GM19397 (cell line): ENCODE measurements around the gene FAM177B.
"Not testable (repeated sequence)": the region's sequence is repeated elsewhere in the genome, so short reads cannot be mapped to it uniquely, and the experiment has no call there.

Experiments used
- ATAC-seq: cut with Tn5 transposase; IDR thresholded peaks from one replicate; pipeline ENCODE4 v1.9.1; 2021; ENCODE audit warnings: mild to moderate bottlenecking, moderate library complexity; ENCODE audit not compliant: unreplicated experiment

The FAM177B gene

DNA sequence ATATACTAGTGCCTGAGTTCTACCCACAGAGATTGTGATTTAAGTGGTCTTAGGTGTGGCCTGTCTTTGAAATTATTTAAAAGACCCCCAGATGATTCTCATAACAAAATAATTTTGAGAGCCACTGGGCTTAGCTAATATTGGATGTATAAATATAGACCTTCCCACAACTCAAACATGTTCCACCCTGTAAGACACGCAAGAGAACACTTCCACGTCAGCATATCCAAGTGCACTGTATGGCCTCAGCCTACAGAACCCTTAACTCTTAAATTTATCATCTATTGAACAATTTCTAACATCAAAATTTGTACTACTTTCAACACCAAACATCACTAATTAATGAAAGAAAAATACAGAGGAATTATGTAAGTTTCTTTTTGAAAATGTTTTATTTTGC lies 2.5 kb downstream of the FAM177B start:
- ATAC-seq: no peak

DNA sequence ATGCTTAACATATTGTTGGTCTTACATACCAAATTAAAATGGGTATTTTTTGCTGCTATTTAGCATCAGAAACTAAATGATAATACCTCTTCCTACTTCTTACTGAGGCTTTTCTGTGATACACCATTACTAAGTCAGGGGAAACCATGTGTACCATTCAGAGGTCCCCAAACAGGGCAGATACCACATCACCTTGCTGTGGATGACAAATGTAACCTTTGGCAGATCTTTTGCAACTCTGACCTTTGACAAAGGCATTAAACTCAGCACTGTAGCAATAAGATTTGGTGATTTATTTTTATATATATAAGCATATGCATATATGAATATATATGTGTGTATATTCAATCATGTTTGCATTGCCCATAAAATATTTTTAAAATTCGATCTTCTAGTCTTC lies 2.9 kb downstream of the FAM177B start:
- ATAC-seq: no peak

DNA sequence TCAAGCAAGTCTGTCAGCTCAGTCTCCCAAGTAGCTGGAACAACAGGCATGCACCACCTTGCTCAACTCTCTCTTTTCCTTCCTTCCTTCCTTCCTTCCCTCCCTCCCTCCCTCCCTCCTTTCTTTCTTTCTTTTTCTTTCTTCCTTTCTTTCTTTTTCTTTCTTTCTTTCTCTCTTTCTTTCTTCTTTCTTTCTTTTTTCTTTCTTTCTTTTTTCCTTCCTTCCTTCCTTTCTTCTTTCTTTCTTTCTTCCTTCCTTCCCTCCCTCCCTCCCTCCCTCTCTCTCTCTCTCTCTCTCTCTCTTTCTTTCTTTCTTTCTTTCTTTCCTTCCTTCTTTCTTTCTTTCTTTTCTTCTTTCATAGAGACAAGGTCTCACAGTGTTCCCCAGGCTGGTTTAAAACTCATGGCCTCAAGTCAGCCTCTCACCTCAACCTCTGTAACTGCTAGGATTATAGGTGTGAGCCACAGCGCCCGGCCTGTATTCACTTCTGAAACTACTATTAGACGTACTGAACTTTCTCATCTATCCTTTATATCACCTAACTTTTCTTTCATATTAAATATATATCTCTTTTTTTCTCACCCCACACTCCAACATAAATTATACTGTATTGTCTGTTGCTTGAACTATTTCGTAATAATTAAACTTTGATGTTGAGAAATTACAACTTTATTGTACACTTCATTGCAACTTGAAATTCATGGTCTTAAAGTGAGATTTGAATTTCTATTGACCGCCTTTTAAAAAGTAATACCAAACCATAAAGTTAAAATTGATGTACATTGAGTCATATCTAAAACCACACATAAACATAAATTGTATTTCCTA lies 4.8 kb downstream of the FAM177B start:
- ATAC-seq: not testable (repeated sequence)

DNA sequence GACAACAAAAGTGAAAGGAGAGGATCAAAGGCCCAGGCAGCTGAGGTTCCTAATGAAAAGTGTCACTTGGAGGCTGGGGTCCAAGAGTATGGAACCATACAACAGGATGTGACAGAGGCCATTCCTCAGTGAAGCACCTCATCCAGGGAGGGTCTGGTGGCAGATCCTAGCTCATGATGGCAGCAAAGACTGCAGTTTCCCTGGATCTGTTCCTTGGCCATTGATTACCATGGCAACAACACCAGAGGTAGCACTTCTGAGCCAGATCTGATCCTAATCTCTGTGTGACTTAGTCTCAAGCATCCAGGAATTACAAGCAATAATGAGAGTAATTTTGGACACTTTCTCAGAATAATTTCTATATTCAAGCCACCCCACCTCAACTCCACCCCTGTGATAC lies 12.9 kb downstream of the FAM177B start:
- no peak for ATAC-seq

DNA sequence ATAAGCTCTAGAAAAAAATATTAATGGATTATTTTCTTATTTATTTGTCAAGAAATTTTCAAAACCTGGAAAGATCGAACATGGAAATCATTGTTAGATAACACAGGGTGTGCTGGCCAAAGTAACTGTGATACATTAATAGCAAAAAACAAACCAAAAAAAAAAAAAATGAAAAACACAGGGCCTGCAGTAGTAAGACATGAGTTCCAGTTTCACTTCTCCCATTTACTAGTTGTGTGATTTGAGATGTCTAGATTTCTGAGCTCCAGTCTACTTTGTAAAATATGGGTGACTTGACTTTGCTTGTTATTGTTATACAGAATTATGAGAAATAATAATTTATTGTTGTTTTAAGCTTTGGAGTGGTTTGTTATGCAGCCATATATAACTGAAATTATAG lies 13.6 kb downstream of the FAM177B start:
- no peak for ATAC-seq

DNA sequence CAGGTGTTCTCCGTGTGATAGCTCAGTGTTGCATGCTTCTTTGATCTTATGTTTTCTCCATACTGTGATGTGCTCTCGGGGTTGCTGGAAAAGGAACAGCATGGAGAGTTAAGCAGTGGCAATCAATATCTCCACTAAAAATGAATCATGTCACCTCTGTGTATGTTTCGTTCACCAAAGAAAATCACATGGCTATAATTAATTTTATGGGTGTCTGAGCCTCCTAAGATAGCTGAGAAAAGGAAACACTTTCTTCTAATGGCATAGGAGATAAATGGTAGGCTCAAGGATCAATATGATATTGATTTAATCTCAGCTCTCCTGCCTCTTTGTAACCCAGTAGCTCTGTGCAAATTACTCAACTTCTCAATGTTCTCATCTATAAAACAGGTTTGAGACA lies 14.3 kb downstream of the FAM177B start:
- no peak for ATAC-seq

DNA sequence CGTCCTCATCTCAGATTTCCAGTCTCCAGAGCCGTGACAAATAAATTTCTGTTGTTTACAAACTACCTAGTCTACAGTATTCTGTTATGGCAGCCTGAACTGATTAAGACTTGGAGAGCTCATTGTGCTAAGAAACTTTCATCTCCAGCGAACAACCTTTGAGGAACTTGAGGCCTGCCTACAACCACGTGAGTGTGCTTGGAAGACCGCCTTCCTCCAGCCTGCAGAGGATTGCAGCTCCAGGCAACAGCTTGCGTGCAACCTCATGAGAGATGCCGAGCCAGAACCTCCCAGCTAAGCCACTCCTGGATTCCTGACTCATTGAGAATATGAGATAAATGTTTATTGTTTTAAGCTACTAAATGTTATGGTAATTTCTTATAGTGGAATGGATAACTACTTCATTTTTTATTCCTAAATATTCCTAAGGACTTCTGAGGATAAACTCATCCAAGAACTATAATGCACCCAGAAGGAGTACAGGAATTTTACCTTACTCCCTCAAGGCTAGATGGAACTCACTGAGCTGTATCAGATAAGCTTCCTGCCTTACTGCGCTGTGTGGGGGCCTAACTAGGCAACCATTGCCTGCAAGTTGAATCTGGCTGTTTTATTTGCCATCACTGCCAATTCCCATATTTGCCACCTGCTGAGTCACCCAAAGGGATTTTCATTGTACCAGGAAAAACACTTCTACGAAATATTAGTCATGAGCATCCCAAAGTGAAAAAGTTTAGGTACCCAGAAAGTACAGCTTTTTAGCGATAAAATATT lies 17.6 kb downstream of the FAM177B start:
- no peak for ATAC-seq

DNA sequence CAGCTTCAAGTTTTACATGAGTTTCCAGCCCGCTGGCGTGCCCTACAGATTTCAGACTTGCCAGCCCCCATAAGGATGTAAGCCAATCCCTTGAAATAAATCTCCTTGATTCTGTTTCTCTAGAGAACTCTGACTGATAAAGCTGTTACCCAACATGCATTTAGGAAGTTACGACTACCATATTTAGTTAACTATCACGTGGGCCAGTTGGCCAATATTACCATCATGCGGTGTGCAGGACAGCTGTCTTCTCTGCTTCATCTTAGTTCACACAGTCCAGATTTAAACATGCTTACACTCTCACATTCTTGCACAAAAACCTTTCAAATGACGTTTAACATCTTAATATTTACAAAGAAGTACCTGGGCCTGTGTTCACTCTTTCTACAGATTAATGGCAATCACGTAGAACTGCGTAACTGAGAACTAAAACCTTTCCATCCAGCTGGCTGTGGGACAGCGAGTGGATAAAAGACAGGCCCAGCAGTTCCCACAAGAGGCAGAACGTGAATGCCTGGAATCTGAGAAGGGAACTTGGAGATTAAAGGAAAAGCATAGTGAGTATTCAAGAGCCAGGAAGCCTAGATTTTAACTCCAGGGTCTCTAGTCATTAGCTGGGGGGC lies 20.8 kb downstream of the FAM177B start:
- ATAC-seq: no peak

DNA sequence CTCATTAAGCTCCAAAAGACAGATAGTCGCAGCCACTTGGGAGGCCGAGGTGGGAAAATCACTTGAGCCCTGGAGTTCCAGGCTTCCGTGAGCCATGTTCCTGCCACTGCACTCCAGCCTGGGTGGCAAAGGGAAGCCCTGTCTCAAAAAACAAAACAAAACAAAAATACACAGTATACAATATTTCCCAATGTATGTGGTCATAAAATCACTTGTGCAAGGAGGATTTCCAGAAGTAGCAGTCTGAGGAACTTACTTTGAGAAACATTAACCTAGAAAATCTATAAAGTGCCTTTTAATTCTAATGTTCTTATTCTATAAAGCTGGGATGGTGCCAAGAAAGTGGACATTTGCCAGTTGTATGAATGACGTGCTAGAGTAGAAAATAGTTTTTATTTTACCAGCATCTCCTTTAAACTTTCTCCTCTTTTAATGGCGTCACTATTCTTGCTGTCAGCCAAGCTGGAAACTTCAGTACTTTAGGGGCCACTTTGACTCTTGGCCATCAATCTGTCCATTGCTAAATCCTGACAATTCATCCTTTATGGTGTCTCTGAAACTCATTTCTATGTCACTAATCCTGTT lies 22.5 kb downstream of the FAM177B start:
- ATAC-seq: no peak

DNA sequence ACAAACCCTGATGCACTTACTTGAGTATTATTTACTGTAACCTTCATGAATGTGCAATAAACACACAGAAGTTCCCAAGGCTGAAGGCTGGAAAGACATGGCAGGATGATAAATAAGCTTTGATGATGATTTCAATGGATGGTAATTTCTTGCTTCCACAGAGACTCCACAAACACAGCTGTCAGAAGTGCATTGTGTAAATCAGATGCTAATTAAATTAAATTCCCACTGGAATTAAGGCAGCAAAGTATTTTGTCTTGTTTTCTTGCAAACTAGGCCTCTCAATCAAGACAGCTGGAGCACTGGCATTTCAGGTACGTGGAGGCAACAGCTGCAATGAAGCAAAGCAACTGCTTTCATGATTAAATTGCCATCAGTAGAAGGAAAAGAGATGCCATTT lies 24.1 kb downstream of the FAM177B start:
- no peak for ATAC-seq

DNA sequence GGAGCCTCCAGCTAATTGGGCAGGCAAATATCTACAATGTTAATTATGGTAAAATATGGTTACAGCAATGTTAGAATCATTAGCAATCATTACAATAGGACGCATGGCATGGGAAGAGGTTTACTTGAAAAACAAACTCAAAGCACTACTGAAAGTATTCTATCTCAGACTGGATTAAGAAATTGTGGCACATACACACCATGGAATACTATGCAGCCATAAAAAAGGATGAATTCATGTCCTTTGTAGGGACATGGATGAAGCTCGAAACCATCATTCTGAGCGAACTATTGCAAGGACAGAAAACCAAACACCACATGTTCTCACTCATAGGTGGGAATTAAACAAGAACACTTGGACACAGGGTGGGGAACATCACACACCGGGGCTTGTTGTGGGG lies 25.2 kb downstream of the FAM177B start:
- not testable (repeated sequence) for ATAC-seq

DNA sequence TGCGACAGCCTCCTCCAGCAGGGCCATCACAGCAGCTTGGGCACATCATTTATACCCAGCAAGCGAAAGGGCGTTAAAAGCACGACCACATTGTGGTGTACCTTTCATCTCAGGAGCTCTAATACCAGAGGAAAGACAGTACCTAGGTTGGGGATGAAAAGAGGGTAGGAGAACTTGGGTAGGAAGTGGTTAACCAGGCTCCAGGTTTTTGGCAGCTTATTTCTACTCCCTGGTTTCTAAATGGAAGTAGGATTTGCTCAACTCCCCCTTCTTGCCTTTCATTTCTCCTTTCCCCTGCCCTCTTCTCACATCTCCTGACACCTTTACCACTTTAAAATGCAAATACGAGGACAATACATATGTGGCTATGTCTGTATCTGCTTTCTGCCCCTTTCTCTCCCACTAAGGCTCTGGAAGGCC lies 30.2 kb downstream of the FAM177B start:
- ATAC-seq: no peak

DNA sequence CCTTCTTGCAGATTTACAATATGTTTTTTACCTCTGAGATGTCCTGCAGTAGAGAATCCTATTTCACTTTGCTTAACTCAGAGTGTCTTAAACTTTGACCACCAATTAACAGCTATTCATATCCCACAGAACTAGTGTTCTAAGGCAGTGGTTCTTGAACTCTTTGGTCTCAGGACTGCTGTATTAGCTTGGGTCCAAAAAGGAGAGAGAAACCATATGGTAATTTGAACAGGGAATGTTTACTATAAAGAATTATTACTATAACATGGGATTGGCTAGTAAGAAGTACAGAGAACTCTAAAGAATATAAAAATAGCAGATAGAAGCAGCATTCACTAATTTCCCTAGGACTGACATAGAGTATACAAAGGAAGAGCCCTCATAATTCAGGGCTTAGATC lies 31.6 kb downstream of the FAM177B start:
- ATAC-seq: no peak

DNA sequence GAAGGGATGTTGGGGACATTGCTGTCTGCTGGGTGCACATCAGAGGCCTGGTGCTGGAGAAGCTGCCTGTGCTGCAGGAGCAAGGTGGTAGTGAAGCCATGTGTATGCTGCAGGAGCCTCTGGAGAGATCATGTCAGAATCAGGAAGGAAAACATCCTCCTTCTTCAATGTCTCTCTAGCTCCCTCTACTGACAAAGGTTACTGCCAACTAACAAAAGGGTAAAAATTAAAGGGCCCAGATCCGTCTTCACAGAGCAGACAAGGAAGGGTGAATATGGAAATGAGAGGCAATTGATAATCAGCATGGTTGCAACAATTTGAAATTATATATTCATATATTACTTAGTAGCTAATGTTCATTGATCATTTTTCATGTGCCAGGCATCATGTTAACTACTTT lies 32.2 kb downstream of the FAM177B start:
- no peak for ATAC-seq

DNA sequence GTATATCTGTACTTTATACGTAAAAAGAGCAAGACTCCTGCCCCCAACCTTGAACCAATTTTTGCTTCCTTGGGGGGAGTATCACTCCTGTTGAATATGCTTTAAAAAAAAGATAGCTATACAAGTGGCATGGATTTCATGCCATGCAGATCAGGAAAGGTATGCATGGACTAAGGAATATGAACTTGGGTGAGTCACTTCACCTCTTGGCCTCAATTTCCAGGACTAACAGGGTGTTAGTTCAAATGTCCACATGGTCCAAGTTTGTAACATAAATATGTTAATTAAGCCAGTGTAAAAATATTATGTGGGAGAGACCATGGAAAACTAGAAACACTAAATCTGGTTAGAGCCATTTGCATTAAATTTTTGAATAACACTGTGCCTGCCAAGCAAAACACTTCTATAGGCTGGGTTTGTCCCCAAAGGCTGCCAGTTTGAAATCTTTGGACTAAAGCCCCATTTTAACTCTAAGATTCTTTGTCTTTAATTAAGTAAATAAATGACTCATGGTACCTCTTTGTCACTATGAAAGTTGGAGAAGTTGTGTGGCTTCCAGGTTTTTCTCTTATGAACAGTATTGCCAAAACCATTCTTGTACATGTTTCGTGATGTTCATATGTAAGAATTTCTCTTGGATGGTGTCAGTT lies 33.1 kb downstream of the FAM177B start:
- no peak for ATAC-seq

DNA sequence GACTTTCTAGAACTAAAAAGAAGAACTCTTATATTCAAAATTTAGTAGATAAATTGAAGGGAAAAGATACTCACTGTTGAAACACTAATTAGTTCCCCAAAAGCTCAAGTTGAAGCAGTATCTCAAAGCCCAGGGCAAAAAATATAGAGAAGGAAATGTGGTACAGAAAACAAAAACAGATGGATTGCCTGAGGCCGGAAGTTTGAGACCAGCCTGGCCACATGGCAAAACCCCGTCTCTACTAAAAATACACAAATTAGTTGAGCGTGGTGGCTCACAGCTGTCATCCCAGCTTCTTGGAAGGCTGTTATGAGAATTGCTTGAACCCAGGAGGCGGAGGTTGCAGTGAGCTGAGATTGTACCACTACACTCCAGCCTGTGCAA lies 36.0 kb downstream of the FAM177B start:
- ATAC-seq: peak; percentile 84

DNA sequence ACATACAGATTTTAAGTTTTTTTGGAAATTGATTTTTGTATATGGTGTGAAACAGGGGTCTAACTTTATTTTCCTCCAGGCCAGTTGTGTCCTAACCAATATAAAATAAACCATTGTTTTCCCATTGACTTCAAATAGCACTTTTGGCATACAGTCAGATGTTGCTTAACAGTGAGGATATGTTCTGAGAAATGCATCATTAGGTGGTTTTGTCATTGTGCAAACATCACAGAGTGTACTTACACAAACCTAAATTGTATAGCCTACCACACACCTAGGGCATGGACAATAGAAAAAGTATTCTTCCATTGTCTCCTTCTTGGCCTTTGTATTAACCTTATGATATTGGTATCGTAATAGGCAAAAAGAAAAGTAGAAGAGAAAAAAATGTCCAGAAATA lies 40.5 kb downstream of the FAM177B start:
- no peak for ATAC-seq

DNA sequence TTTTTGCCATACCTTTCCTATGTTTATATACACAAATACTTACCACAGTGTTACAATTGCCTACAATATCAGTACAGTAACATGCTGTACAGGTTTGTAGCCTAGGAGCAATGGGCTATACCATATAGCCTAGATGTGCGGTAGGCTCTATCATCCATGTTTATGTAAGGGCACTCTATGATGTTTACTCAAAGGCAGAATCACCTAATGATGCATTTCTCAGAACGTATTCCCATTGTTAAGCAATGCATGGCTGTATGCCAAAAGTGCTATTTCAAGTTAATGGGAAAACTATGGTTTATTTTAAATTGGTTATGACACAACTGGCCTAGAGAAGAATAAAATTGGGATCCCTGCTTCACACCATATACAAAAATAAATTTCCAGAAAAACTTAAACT lies 41.0 kb downstream of the FAM177B start:
- ATAC-seq: no peak

DNA sequence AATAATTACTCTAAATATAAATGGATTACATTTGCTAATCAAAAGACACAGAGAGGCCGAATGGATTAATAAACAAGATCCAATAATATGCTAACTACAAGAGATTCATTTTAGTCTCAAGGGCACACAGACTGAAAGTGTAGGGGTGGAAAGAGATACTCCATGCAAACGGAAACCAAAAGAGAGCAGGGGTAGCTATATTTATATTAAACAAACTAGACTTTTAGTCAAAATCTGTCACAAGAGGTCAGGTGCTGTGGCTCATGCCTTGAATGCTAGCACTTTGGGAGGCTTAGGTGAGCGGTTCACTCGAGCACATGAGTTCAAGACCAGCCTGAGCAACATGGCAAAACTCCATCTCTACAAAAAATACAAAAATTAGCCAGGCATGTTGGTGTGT lies 44.2 kb downstream of the FAM177B start:
- ATAC-seq: no peak

DNA sequence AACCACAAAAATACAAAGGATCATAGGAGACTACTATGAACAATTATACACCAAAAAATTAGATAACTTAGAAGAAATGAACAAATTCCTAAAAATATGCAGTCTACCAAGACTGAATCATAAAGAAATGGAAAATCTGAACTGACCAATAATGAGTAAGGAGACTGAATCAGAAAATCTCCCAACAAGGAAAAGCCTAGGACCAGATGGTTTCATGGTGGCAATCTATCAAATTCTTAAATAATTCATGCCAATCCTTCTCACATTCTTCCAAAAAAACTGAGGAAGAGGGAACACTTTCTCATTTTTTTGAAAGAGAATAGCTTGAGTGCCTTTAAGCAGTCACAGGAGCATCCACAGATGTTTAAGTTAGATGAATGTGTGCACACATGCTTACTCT lies 46.0 kb downstream of the FAM177B start:
- no peak for ATAC-seq

DNA sequence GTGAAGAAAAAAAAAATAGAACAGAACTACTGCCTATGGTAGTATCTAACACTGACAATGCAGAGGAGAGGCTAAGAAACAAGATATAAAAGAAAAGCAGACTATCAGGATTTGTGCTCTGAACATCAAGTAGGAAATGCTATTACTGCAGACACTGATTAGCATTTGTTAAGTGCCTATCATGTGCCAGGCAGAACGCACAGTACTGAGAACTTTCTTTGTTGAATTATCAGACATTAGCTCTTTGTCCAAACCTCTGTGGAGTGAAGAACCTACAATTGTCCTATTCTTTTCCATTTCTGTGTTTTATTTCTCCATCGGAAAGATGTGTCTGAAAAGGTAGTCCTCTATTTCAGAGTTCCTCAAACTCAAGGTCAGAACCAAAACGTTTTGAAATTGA lies 47.4 kb downstream of the FAM177B start:
- no peak for ATAC-seq
